ACHN (cell line): Measurements from ENCODE around the gene CAP2.
A peak's percentile ranks its signal among the peaks of the same experiment; 100 is the strongest.

Experiments
- DNase-seq: peaks from one replicate; pipeline ENCODE4 v3.0.0-alpha.2; 2015
- in situ Hi-C: cut with HindIII; loops from 2 replicates; pipeline ENCODE4 v1.10.0; 2017; ENCODE audit warnings: low sequenced_read_pairs, low pct_ligation_motif_present, low pct_unique_long_range_greater_than_20kb

CAP2 gene

GRCh38 chr6:17485181-17485580 is 91.8 kb downstream of the CAP2 start:
- no peak for DNase-seq
- in situ Hi-C loops: no loop called here

GRCh38 chr6:17485946-17486345 is 92.6 kb downstream of the CAP2 start:
- no peak for DNase-seq
- in situ Hi-C loops: no loop called here

GRCh38 chr6:17486680-17487079 is 93.3 kb downstream of the CAP2 start:
- no peak for DNase-seq
- in situ Hi-C loops: no loop called here

- in situ Hi-C loops: no loop called here
- DNase-seq: no peak
These were observed 97.3 kb downstream of the CAP2 start for GRCh38 chr6:17490724-17491123.

GRCh38 chr6:17491416-17492142 is 98.2 kb downstream of the CAP2 start:
- in situ Hi-C loops: no loop called here

GRCh38 chr6:17492350-17492749 is 99.0 kb downstream of the CAP2 start:
- in situ Hi-C loops: no loop called here
- no peak for DNase-seq

More at GRCh38 chr6:17491416-17492142, 98.2 kb downstream of the CAP2 start:
- no peak for DNase-seq

GRCh38 chr6:17493286-17493685 is 99.9 kb downstream of the CAP2 start:
- in situ Hi-C loops: no loop called here
- DNase-seq: peak; percentile 2

GRCh38 chr6:17494177-17494576 is 100.8 kb downstream of the CAP2 start:
- DNase-seq: no peak
- in situ Hi-C loops: no loop called here

- in situ Hi-C loops: no loop called here
- no peak for DNase-seq
These were observed 101.5 kb downstream of the CAP2 start for GRCh38 chr6:17494919-17495318.

- in situ Hi-C loops: no loop called here
- DNase-seq: no peak
These were observed 104.2 kb downstream of the CAP2 start for GRCh38 chr6:17497535-17498095.

GRCh38 chr6:17501442-17501841 is 108.0 kb downstream of the CAP2 start:
- DNase-seq: no peak
- in situ Hi-C loops: no loop called here

- no peak for DNase-seq
- in situ Hi-C loops: no loop called here
These were observed 108.7 kb downstream of the CAP2 start for GRCh38 chr6:17501982-17502704.

GRCh38 chr6:17503051-17503450 is 109.7 kb downstream of the CAP2 start:
- in situ Hi-C loops: no loop called here
- no peak for DNase-seq

GRCh38 chr6:17504005-17504404 is 110.6 kb downstream of the CAP2 start:
- DNase-seq: no peak
- in situ Hi-C loops: no loop called here

GRCh38 chr6:17505062-17505476 is 111.7 kb downstream of the CAP2 start:
- in situ Hi-C loops: no loop called here
- DNase-seq: peak; percentile 23

GRCh38 chr6:17505767-17506280 is 112.4 kb downstream of the CAP2 start:
- in situ Hi-C loops: no loop called here
- DNase-seq: no peak

- in situ Hi-C loops: no loop called here
- DNase-seq: no peak
These were observed 113.1 kb downstream of the CAP2 start for GRCh38 chr6:17506531-17506930.

- in situ Hi-C loops: no loop called here
- DNase-seq: no peak
These were observed 113.6 kb downstream of the CAP2 start for GRCh38 chr6:17506962-17507361.

GRCh38 chr6:17511084-17511483 is 117.7 kb downstream of the CAP2 start:
- DNase-seq: no peak
- in situ Hi-C loops: no loop called here

GRCh38 chr6:17511580-17511979 is 118.2 kb downstream of the CAP2 start:
- in situ Hi-C loops: no loop called here
- DNase-seq: no peak
